ENCODE results near the gene DDAH1. TPM values are rescaled to one million over a fixed set of nuclear protein-coding genes. Genes with fewer than 3 reads are reported as not detected.

DDAH1 gene
- total RNA-seq, 3 donors from 2014 or later: 9.3 to 24.3 (median 23.9) TPM

GRCh38 chr1:85411567-85412305, 53.2 kb downstream of the DDAH1 start:
- Histone ChIP-seq H3K27ac (no peak overlapping the region), H3K27me3 (no peaks in the 10 kb centered on the region), H3K4me1 (no peaks in the 10 kb centered on the region), H3K9me3 (no peaks in the 10 kb centered on the region), H3K36me3 (no peaks in the 10 kb centered on the region), H3K4me3 (no peak overlapping the region)
- no peak for DNase-seq (ENCODE audit: low spot score in 2 of 2)
- TF ChIP-seq POLR2A (IDR thresholded peaks at IDR 0.05): no peak
- TF ChIP-seq POLR2AphosphoS5 (IDR thresholded peaks at IDR 0.05): no peak
- no peak for TF ChIP-seq CTCF (IDR thresholded peaks at IDR 0.05)
- intact Hi-C loops (cut with DNase I; ENCODE audit: low total_unique reads): no loop called here

GRCh38 chr1:85409516-85409915, 55.4 kb downstream of the DDAH1 start:
- TF ChIP-seq POLR2A (IDR thresholded peaks at IDR 0.05) (no peak), POLR2AphosphoS5 (IDR thresholded peaks at IDR 0.05) (no peak), CTCF (IDR thresholded peaks at IDR 0.05) (no peak)
- Histone ChIP-seq H3K36me3 (no peaks in the 10 kb centered on the region), H3K4me1 (no peaks in the 10 kb centered on the region), H3K4me3 (no peak overlapping the region), H3K9me3 (no peaks in the 10 kb centered on the region), H3K27ac (no peak overlapping the region), H3K27me3 (no peaks in the 10 kb centered on the region)
- DNase-seq (ENCODE audit: low spot score in 2 of 2): no peak
- intact Hi-C loops (cut with DNase I; ENCODE audit: low total_unique reads): no loop called here

- Histone ChIP-seq H3K4me3 (no peak overlapping the region), H3K27ac (peak overlapping the region in 1 of 2 donors; percentile 64), H3K4me1 (no peaks in the 10 kb centered on the region), H3K27me3 (no peaks in the 10 kb centered on the region), H3K36me3 (no peaks in the 10 kb centered on the region), H3K9me3 (no peaks in the 10 kb centered on the region)
- DNase-seq (ENCODE audit: low spot score in 2 of 2): no peak
- TF ChIP-seq POLR2AphosphoS5 (IDR thresholded peaks at IDR 0.05): no peak
- TF ChIP-seq POLR2A (IDR thresholded peaks at IDR 0.05): no peak
- no peak for TF ChIP-seq CTCF (IDR thresholded peaks at IDR 0.05)
- intact Hi-C loops (cut with DNase I; ENCODE audit: low total_unique reads): no loop called here
Measured at GRCh38 chr1:85407746-85408377, 57.1 kb downstream of the DDAH1 start.

GRCh38 chr1:85406887-85407533, 57.9 kb downstream of the DDAH1 start:
- intact Hi-C loops (cut with DNase I; ENCODE audit: low total_unique reads): no loop called here
- Histone ChIP-seq H3K27me3 (no peaks in the 10 kb centered on the region), H3K9me3 (no peaks in the 10 kb centered on the region), H3K27ac (peak overlapping the region; percentile 58 to 64), H3K4me1 (no peaks in the 10 kb centered on the region), H3K36me3 (no peaks in the 10 kb centered on the region), H3K4me3 (no peak overlapping the region)
- TF ChIP-seq CTCF (IDR thresholded peaks at IDR 0.05) (no peak), POLR2A (IDR thresholded peaks at IDR 0.05) (no peak), POLR2AphosphoS5 (IDR thresholded peaks at IDR 0.05) (no peak)
- DNase-seq (ENCODE audit: low spot score in 2 of 2): peak in 1 of 2 donors; percentile 30

- Histone ChIP-seq H3K9me3 (no peaks in the 10 kb centered on the region), H3K4me1 (no peaks in the 10 kb centered on the region), H3K27me3 (no peaks in the 10 kb centered on the region), H3K27ac (peak overlapping the region; percentile 21 to 58), H3K4me3 (no peak overlapping the region), H3K36me3 (no peaks in the 10 kb centered on the region)
- DNase-seq (ENCODE audit: low spot score in 2 of 2): no peak
- TF ChIP-seq POLR2A (IDR thresholded peaks at IDR 0.05) (no peak), POLR2AphosphoS5 (IDR thresholded peaks at IDR 0.05) (no peak), CTCF (IDR thresholded peaks at IDR 0.05) (no peak)
- intact Hi-C loops (cut with DNase I; ENCODE audit: low total_unique reads): no loop called here
Measured at GRCh38 chr1:85406081-85406480, 58.9 kb downstream of the DDAH1 start.

Measured in breast epithelium (tissue), 4 donors.